Vagina (tissue), 2 donors: Measurements from ENCODE around the gene SRGAP2B.
"Not testable (repeated sequence)": the region's sequence is repeated elsewhere in the genome, so short reads cannot be mapped to it uniquely, and the experiment has no call there.

Source experiments
- CTCF ChIP-seq, 3 experiments: fragments of 450-650 bp in 2 of 3; fragments of 200-600 bp in 1 of 3; sonication (generic) in 1 of 3; IDR thresholded peaks; one replicate each; pipeline ENCODE4 v1.5.1; 2017 to 2019; ENCODE audit warnings: antibody characterized with exemption in 3 of 3, mild to moderate bottlenecking in 2 of 3, moderate library complexity in 2 of 3
- POLR2A ChIP-seq, 2 donors: fragments of 450-650 bp; IDR thresholded peaks; one replicate each; pipeline ENCODE4 v1.6.1; 2017; ENCODE audit warnings: antibody characterized with exemption in 2 of 2, mild to moderate bottlenecking in 2 of 2, moderate library complexity in 2 of 2

DNA sequence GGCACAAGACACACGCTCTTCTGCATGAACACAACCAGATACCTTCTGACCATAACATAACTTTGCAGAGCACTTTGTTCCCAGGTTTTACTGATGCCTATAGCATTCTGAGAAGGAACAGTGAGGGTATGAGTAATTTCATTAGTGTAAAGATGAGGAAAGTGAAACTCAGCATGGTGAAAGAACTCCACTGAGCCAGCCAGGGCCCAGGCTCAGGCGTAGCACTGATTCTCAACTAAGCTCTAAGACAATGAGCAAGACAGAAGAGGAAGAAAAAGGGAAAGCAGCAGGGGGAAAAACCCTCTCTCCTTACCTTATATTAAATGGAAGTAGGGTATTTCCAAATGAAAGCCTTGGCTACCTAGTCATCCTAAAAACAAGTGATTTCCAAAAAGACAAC lies 155.1 kb downstream of the SRGAP2B start:
- not testable (repeated sequence) for TF ChIP-seq POLR2A, CTCF (IDR thresholded peaks at IDR 0.05)
